GM13977 (cell line): ENCODE measurements around the gene MED16.

Experiments
- DNase-seq: peaks from one replicate; pipeline ENCODE4 v3.0.0; 2012; ENCODE audit warnings: low spot score
- CTCF ChIP-seq: IDR thresholded peaks from 2 replicates; pipeline ENCODE4 v1.5.1; 2012; ENCODE audit warnings: mild to moderate bottlenecking, control low read depth; ENCODE audit not compliant: insufficient read depth; ENCODE audit errors: extremely low read depth, missing control alignments
- in situ Hi-C: fragments of 300-500 bp; cut with MboI; formaldehyde crosslinking; loops from one replicate; pipeline ENCODE4 v1.12.0; 2022; ENCODE audit warnings: low sequenced_read_pairs, low pct_unique_long_range_greater_than_20kb, mixed read lengths, inconsistent platforms; ENCODE audit not compliant: unreplicated experiment

MED16 gene

GRCh38 chr19:866769-867300 is 26.2 kb downstream of the MED16 start:
- in situ Hi-C loops = loop anchor here (10.0 kb wide), 1 partner anchor 58 kb away; the partner anchor contains the start of gene ARID3A
- no peak for TF ChIP-seq CTCF

GRCh38 chr19:863315-863620 is 29.7 kb downstream of the MED16 start:
- TF ChIP-seq CTCF = no peak
- in situ Hi-C loops = loop anchor here (10.0 kb wide), 1 partner anchor 62 kb away; the partner anchor contains the start of gene ARID3A
- DNase-seq = no peak

More at GRCh38 chr19:866769-867300, 26.2 kb downstream of the MED16 start:
- no peak for DNase-seq

- TF ChIP-seq CTCF = no peak
- in situ Hi-C loops = loop anchor here (10.0 kb wide), 1 partner anchor 62 kb away; the partner anchor contains the start of gene ARID3A
- peak; percentile 91 for DNase-seq
Observed at GRCh38 chr19:862581-863314, 30.2 kb downstream of the MED16 start.

- peak; percentile 92 for DNase-seq
- in situ Hi-C loops = loop anchor here (10.0 kb wide), 1 partner anchor 63 kb away; the partner anchor contains the start of gene ARID3A
Observed at GRCh38 chr19:861756-862580, 31.0 kb downstream of the MED16 start.

GRCh38 chr19:861141-861755 is 31.7 kb downstream of the MED16 start:
- no peak for DNase-seq
- in situ Hi-C loops = loop anchor here (10.0 kb wide), 1 partner anchor 64 kb away; the partner anchor contains the start of gene ARID3A
- TF ChIP-seq CTCF = no peak

More at GRCh38 chr19:861756-862580, 31.0 kb downstream of the MED16 start:
- no peak for TF ChIP-seq CTCF
